Testis (tissue), 2 donors: ENCODE data around the gene CADPS2.

ENCODE experiments used
- POLR2A ChIP-seq: fragments of 450-650 bp; IDR thresholded peaks from one replicate; pipeline ENCODE4 v1.6.1; 2017; ENCODE audit warnings: antibody characterized with exemption, mild to moderate bottlenecking, moderate library complexity
- TF ChIP-seq, protein P1 (sequence below), 3 experiments: fragments of 450-650 bp in 2 of 3; fragments of 200-600 bp in 1 of 3; sonication (generic) in 1 of 3; IDR thresholded peaks; one replicate each; pipeline ENCODE4 v1.5.1; 2016 to 2019; ENCODE audit warnings: antibody characterized with exemption in 3 of 3, mild to moderate bottlenecking in 2 of 3, moderate library complexity in 1 of 3

DNA sequence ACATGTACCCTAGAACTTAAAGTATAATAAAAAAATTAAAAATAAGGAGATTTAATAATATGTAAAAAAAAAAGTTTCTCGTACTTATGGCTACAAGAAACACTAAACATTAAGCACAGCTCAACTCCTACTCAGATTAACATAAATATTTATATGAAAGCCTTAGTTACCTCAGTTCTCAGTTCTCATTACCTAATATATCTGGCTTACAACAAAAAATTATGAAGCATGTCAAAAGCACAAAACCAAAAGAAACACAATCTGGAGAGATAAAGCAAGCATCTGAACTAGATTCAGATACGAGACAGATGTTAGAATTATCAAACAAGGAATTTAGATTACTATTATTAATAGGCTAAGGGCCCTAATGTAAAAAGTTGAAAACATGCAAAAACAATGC lies 227.4 kb downstream of the CADPS2 start:
- TF ChIP-seq POLR2A = no peak
- TF ChIP-seq, protein P1, sequence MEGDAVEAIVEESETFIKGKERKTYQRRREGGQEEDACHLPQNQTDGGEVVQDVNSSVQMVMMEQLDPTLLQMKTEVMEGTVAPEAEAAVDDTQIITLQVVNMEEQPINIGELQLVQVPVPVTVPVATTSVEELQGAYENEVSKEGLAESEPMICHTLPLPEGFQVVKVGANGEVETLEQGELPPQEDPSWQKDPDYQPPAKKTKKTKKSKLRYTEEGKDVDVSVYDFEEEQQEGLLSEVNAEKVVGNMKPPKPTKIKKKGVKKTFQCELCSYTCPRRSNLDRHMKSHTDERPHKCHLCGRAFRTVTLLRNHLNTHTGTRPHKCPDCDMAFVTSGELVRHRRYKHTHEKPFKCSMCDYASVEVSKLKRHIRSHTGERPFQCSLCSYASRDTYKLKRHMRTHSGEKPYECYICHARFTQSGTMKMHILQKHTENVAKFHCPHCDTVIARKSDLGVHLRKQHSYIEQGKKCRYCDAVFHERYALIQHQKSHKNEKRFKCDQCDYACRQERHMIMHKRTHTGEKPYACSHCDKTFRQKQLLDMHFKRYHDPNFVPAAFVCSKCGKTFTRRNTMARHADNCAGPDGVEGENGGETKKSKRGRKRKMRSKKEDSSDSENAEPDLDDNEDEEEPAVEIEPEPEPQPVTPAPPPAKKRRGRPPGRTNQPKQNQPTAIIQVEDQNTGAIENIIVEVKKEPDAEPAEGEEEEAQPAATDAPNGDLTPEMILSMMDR (IDR thresholded peaks at IDR 0.05) = no peak
